Heart right ventricle (tissue), 16 donors: ENCODE measurements around the gene AGO3. TPM values are rescaled to one million over a fixed set of nuclear protein-coding genes. Genes with fewer than 3 reads are reported as not detected.

Experiments used
- ATAC-seq, 8 donors: fragments of 200-7000 bp; cut with Tn5 transposase; one replicate each; pipeline ENCODE4 v1.9.1; 2020; ENCODE audit warnings: mild to moderate bottlenecking in 8 of 8, moderate library complexity in 8 of 8, moderate number of reproducible peaks in 1 of 8
- DNase-seq, 2 donors: peaks; one replicate each; pipeline ENCODE4 v3.0.0-alpha.2; 2020
- H3K27ac ChIP-seq, 10 donors: fragments of 200-600 bp; sonication (generic) in 2 of 10; one replicate each; pipeline versions ENCODE4 v1.5.0 to v1.8.0; 2020 to 2022; ENCODE audit warnings: mild to moderate bottlenecking in 3 of 10
- H3K27me3 ChIP-seq, 7 donors: fragments of 200-600 bp; one replicate each; pipeline ENCODE4 v1.8.0; 2021 to 2022; ENCODE audit warnings: mild to moderate bottlenecking in 2 of 7
- H3K36me3 ChIP-seq, 9 donors: fragments of 200-600 bp; sonication (generic) in 1 of 9; one replicate each; pipeline versions ENCODE4 v1.5.0 to v1.8.0; 2020 to 2022; ENCODE audit warnings: mild to moderate bottlenecking in 2 of 9
- H3K4me1 ChIP-seq, 9 donors: fragments of 200-600 bp; sonication (generic) in 1 of 9; one replicate each; pipeline versions ENCODE4 v1.5.0 to v1.8.0; 2020 to 2022; ENCODE audit warnings: mild to moderate bottlenecking in 4 of 9
- H3K4me3 ChIP-seq, 10 donors: fragments of 200-600 bp; sonication (generic) in 2 of 10; one replicate each; pipeline versions ENCODE4 v1.5.0 to v1.8.0; 2020 to 2022; ENCODE audit warnings: mild to moderate bottlenecking in 7 of 10, moderate library complexity in 2 of 10
- H3K9me3 ChIP-seq, 11 donors: fragments of 200-600 bp in 10 of 11; sonication (generic) in 2 of 11; one replicate each; pipeline versions ENCODE4 v1.5.0 to v1.8.0; 2013 to 2022; ENCODE audit warnings: mild to moderate bottlenecking in 2 of 11, control low read depth in 1 of 11, moderate library complexity in 1 of 11
- CTCF ChIP-seq, 9 donors: fragments of 200-600 bp; sonication (generic) in 2 of 9; IDR thresholded peaks; one replicate each; pipeline versions ENCODE4 v1.5.0 to v1.8.0; 2021 to 2022; ENCODE audit warnings: antibody characterized with exemption in 9 of 9, mild to moderate bottlenecking in 5 of 9, moderate library complexity in 1 of 9
- WGBS, 2 donors: extraction: QIAGEN DNeasy Blood & Tissue Kit; methylation state at CpG; one replicate each; pipeline ENCODE4 v1.1.7; 2013; ENCODE audit warnings: inconsistent platforms in 1 of 2; 5-methylcytosine and 5-hydroxymethylcytosine counted together
- intact Hi-C, 10 donors: fragments of 100-400 bp; cut with DNase I; formaldehyde crosslinking; loops; one replicate each; pipeline versions ENCODE4 v1.11.1 to v1.14.2; 2022
- polyA plus RNA-seq, 2 donors: library from polyadenylated mRNA; stranded (reverse); fragments of 200-250 nt; gene quantifications; one replicate each; pipeline ENCODE4 v1.2.3, GENCODE V29; 2013
- total RNA-seq, 10 donors: library from RNA; stranded (reverse); fragmentation: NEBNext Ultra II Directional in 3 of 10; extraction: Animal tissue kit (Norgen Biotek cat#: 25700) in 3 of 10; gene quantifications; one replicate each; pipeline versions ENCODE4 v1.2.1 to v1.2.4, GENCODE V29; 2021 to 2023
- donor health status: Arrhythmogenic right ventricular cardiomyopathy.
- donor health status: ischemic (EF 13 %, LVEDD 7.1; RV severe dilation, severe dysfunction).
- donor health status: healthy with polysubstance abuse.
- donor health status: DM: no; HTN: yes; CAD: no.
- donor health status: DM: no; HTN: no; CAD: no.
- donor health status: ischemic (EF 25% LVEDD 6.9; RV normal size, moderate dysfunction).
- donor health status: ischemic (EF 25% LVEDD 5.7; RV mildly dilated, moderate dysfunction).
- donor health status: healthy.
- donor health status: DM: yes; HTN: yes; CAD: no.
- donor health status: Ischemic cardiomyopathy.
- donor health status: ischemic (EF 35%, LVEDD 5.7; RV mildly dilated, moderate dysfunction).
- donor health status: nonischemic (EF 11% LVEDD 7.7; RV severe dilation, severe dysfunction).
- donor health status: DM: yes; HTN: yes; CAD: no.
- donor health status: PGD.
- donor health status: ischemic (EF 29% LVEDD 5.4; RV normal size, mild dysfunction).
- donor health status: nonischemic (EF 23%, LVEDD 6.1; RV moderate dilation, normal function).

Gene AGO3
- total and polyA plus RNA-seq, 12 donors, result 2.2 to 20.7 (median 14.7) TPM

GRCh38 chr1:36085686-36086526, 155.0 kb downstream of the AGO3 start:
- Histone ChIP-seq H3K9me3 (no peaks in the 10 kb centered on the region), H3K27me3 (peaks cover 4 to 35% (median 23%) of the 10 kb centered on the region in 7 donors), H3K4me1 (peaks cover 0 to 36% (median 35%) of the 10 kb centered on the region in 9 donors), H3K36me3 (peaks cover 0 to 10% (median 0%) of the 10 kb centered on the region in 9 donors), H3K27ac (no peak overlapping the region), H3K4me3 (no peak overlapping the region)
- DNase-seq (no peak), ATAC-seq (no peak)
- intact Hi-C loops, result loop anchor here in 4 of 10 donors (5.0 to 10.0 kb wide), 3 partner anchors 151 to 229 kb away; partner anchors contain the start of genes AGO1 (in 2 of the 4) and AGO3 (in 1 of the 4)
- 90 to 93% methylated on average over 29 of the region's 29 CpGs for WGBS, 2 donors
- no peak for TF ChIP-seq CTCF (IDR thresholded peaks at IDR 0.05)

GRCh38 chr1:36086529-36087232, 155.8 kb downstream of the AGO3 start:
- intact Hi-C loops, result loop anchor here in 4 of 10 donors (5.0 to 10.0 kb wide), 3 partner anchors 152 to 229 kb away; partner anchors contain the start of genes AGO1 (in 2 of the 4) and AGO3 (in 1 of the 4)
- H3K4me1 ChIP-seq, result peaks cover 0 to 43% (median 39%) of the 10 kb centered on the region in 9 donors
- DNase-seq (no peak), ATAC-seq (no peak)
- H3K27me3 ChIP-seq, result peaks cover 4 to 35% (median 23%) of the 10 kb centered on the region in 7 donors
- peaks cover 0 to 18% (median 6%) of the 10 kb centered on the region in 9 donors for H3K36me3 ChIP-seq
- 76 to 81% methylated on average over 12 of the region's 12 CpGs for WGBS, 2 donors
- H3K27ac ChIP-seq, result no peak overlapping the region
- H3K4me3 ChIP-seq, result no peak overlapping the region
- TF ChIP-seq CTCF (IDR thresholded peaks at IDR 0.05), result no peak
- no peaks in the 10 kb centered on the region for H3K9me3 ChIP-seq

GRCh38 chr1:36087233-36088123, 156.6 kb downstream of the AGO3 start:
- Histone ChIP-seq H3K4me1 (peaks cover 0 to 43% (median 39%) of the 10 kb centered on the region in 9 donors), H3K27me3 (peaks cover 4 to 34% (median 23%) of the 10 kb centered on the region in 7 donors), H3K4me3 (no peak overlapping the region), H3K27ac (no peak overlapping the region), H3K9me3 (no peaks in the 10 kb centered on the region), H3K36me3 (peaks cover 0 to 26% (median 7%) of the 10 kb centered on the region in 9 donors)
- ATAC-seq (peak in 1 of 8 donors; percentile 2), DNase-seq (no peak)
- WGBS, 2 donors, result 87 to 88% methylated on average over 31 of the region's 31 CpGs
- intact Hi-C loops, result loop anchor here in 4 of 10 donors (5.0 to 10.0 kb wide), 3 partner anchors 153 to 230 kb away; partner anchors contain the start of genes AGO1 (in 2 of the 4) and AGO3 (in 1 of the 4)
- no peak for TF ChIP-seq CTCF (IDR thresholded peaks at IDR 0.05)
